Measurements from ENCODE around the gene EIF4EBP2.

EIF4EBP2 gene

GRCh38 chr10:70404036-70404786 lies at the start of gene EIF4EBP2:
EIF4EBP2 (plus strand) TSS chr10:70404145; CDS start chr10:70404402, 257 bp downstream.
- no peak for FAIRE-seq

- no peak for FAIRE-seq
Observed at GRCh38 chr10:70354556-70354955, 49.4 kb upstream of the EIF4EBP2 start.

GRCh38 chr10:70355051-70356021 lies 48.6 kb upstream of the EIF4EBP2 start:
- FAIRE-seq = no peak

- no peak for FAIRE-seq
Observed at GRCh38 chr10:70357565-70357964, 46.4 kb upstream of the EIF4EBP2 start.

- no peak for FAIRE-seq
Observed at GRCh38 chr10:70358446-70358845, 45.5 kb upstream of the EIF4EBP2 start.

GRCh38 chr10:70359017-70359550 lies 44.9 kb upstream of the EIF4EBP2 start:
- no peak for FAIRE-seq

GRCh38 chr10:70360215-70360614 lies 43.7 kb upstream of the EIF4EBP2 start:
- no peak for FAIRE-seq

GRCh38 chr10:70362328-70362727 lies 41.6 kb upstream of the EIF4EBP2 start:
- FAIRE-seq = no peak

- FAIRE-seq = no peak
Observed at GRCh38 chr10:70363292-70363691, 40.7 kb upstream of the EIF4EBP2 start.

- no peak for FAIRE-seq
Observed at GRCh38 chr10:70363971-70364771, 39.8 kb upstream of the EIF4EBP2 start.

- no peak for FAIRE-seq
Observed at GRCh38 chr10:70364772-70365091, 39.2 kb upstream of the EIF4EBP2 start.

- no peak for FAIRE-seq
Observed at GRCh38 chr10:70367195-70367796, 36.6 kb upstream of the EIF4EBP2 start.

- no peak for FAIRE-seq
Observed at GRCh38 chr10:70368774-70369482, 35.0 kb upstream of the EIF4EBP2 start.

GRCh38 chr10:70369498-70370018 lies 34.4 kb upstream of the EIF4EBP2 start:
- no peak for FAIRE-seq

GRCh38 chr10:70370766-70371165 lies 33.2 kb upstream of the EIF4EBP2 start:
- FAIRE-seq = no peak

GRCh38 chr10:70371846-70372245 lies 32.1 kb upstream of the EIF4EBP2 start:
- FAIRE-seq = no peak

- FAIRE-seq = no peak
Observed at GRCh38 chr10:70374775-70375614, 28.9 kb upstream of the EIF4EBP2 start.

GRCh38 chr10:70376436-70377378 lies 27.2 kb upstream of the EIF4EBP2 start:
- no peak for FAIRE-seq

- FAIRE-seq = no peak
Observed at GRCh38 chr10:70378122-70378521, 25.8 kb upstream of the EIF4EBP2 start.

All from colon (tissue), 2 donors.